K562 (cell line): Measurements from ENCODE around the gene KRR1. TPM values are rescaled to one million over a fixed set of nuclear protein-coding genes. Genes with fewer than 3 reads are reported as not detected.
A peak's percentile ranks its signal among the peaks of the same experiment; 100 is the strongest.

Source experiments
- BHLHE40 ChIP-seq: IDR thresholded peaks from 2 replicates; pipeline ENCODE4 v1.6.1; 2011; ENCODE audit warnings: low read length, improper control_type of control experiment
- CC2D1A ChIP-seq: fragments of 450-650 bp; IDR thresholded peaks from 2 replicates; pipeline ENCODE4 v1.6.1; 2017; ENCODE audit warnings: mild to moderate bottlenecking
- CEBPG ChIP-seq, 3 experiments: fragments of 200-800 bp in 1 of 3; sonication (Bioruptor generic) in 1 of 3; sonication (generic) in 1 of 3; formaldehyde crosslinking in 1 of 3; IDR thresholded peaks in 2 of 3; conservative IDR thresholded peaks in 1 of 3; 2 replicates each; pipeline versions ENCODE4 v1.6.1 to v1.8.0; 2016 to 2022; ENCODE audit warnings: missing compliant biosample characterization in 2 of 3, missing genetic modification characterization in 2 of 3, mild to moderate bottlenecking in 1 of 3, missing genetic modification reagents in 1 of 3
- DACH1 ChIP-seq: fragments of 450-650 bp; IDR thresholded peaks from 2 replicates; pipeline ENCODE4 v1.6.1; 2018; ENCODE audit not compliant: partially characterized antibody
- DNMT1 ChIP-seq: fragments of 450-650 bp; IDR thresholded peaks from 2 replicates; pipeline ENCODE4 v1.6.1; 2016; ENCODE audit warnings: antibody characterized with exemption, mild to moderate bottlenecking
- E2F5 ChIP-seq: sonication (generic); formaldehyde crosslinking; IDR thresholded peaks from 2 replicates; pipeline ENCODE4 v1.8.0; 2022; ENCODE audit warnings: mild to moderate bottlenecking, missing genetic modification reagents
- HBP1 ChIP-seq: fragments of 450-650 bp; formaldehyde crosslinking; IDR thresholded peaks from 2 replicates; pipeline ENCODE4 v1.4.0; 2022; ENCODE audit warnings: missing genetic modification characterization
- HDAC6 ChIP-seq: IDR thresholded peaks from 2 replicates; pipeline ENCODE4 v1.6.1; 2012; ENCODE audit warnings: low read depth, mild to moderate bottlenecking, control low read depth, inconsistent platforms, low read length, moderate library complexity
- HMG20B ChIP-seq: fragments of 250-450 bp; sonication (Bioruptor Pico); IDR thresholded peaks from 2 replicates; pipeline ENCODE4 v1.5.0; 2021; ENCODE audit warnings: mild to moderate bottlenecking
- NONO ChIP-seq, 2 experiments: fragments of 200-400 bp in 1 of 2; fragments of 450-650 bp in 1 of 2; formaldehyde crosslinking in 1 of 2; IDR thresholded peaks; 2 replicates each; pipeline ENCODE4 v1.6.1; 2017; ENCODE audit warnings: low read depth in 2 of 2, mild to moderate bottlenecking in 2 of 2, moderate library complexity in 2 of 2, low read length in 1 of 2
- NR2F6 ChIP-seq: fragments of 450-650 bp; formaldehyde crosslinking; IDR thresholded peaks from 2 replicates; pipeline ENCODE4 v1.4.0; 2020; ENCODE audit warnings: mild to moderate bottlenecking
- NR3C1 ChIP-seq: sonication (generic); formaldehyde crosslinking; IDR thresholded peaks from 2 replicates; pipeline ENCODE4 v1.8.1; 2022; ENCODE audit warnings: missing genetic modification reagents
- POLR2B ChIP-seq: fragments of 450-650 bp; IDR thresholded peaks from 2 replicates; pipeline ENCODE4 v1.6.1; 2018; ENCODE audit warnings: low read depth; ENCODE audit not compliant: partially characterized antibody
- PTBP1 ChIP-seq: fragments of 200-400 bp; formaldehyde crosslinking; IDR thresholded peaks from 2 replicates; pipeline ENCODE4 v1.6.1; 2017; ENCODE audit warnings: low read depth, low read length
- YY1 ChIP-seq, 3 experiments: IDR thresholded peaks; 2 replicates each; pipeline ENCODE4 v1.6.1; 2011; ENCODE audit warnings: low read length in 2 of 3, mild to moderate bottlenecking in 2 of 3, moderate library complexity in 2 of 3, borderline replicate concordance in 1 of 3, control low read depth in 1 of 3, low read depth in 1 of 3; ENCODE audit not compliant: insufficient read depth in 3 of 3, insufficient replicate concordance in 2 of 3, control insufficient read depth in 1 of 3, insufficient read length in 1 of 3; ENCODE audit errors: extremely low read depth in 1 of 3
- ZNF699 ChIP-seq: fragments of 250-450 bp; sonication (Bioruptor Pico); IDR thresholded peaks from 2 replicates; pipeline ENCODE4 v1.8.0; 2021; ENCODE audit warnings: mild to moderate bottlenecking, moderate library complexity; ENCODE audit not compliant: insufficient replicate concordance
- ZNF717 ChIP-seq: fragments of 250-450 bp; sonication (Bioruptor Pico); IDR thresholded peaks from 2 replicates; pipeline ENCODE4 v1.5.0; 2021
- polyA plus RNA-seq, 8 experiments: library from polyadenylated mRNA; depleted of rRNA in 4 of 8; stranded (reverse) in 5 of 8; unstranded in 3 of 8; fragments of >200 nt; fragmentation: Nextera tagmentation in 2 of 8; fragmentation: Illumina TruSeq in 1 of 8; extraction: Ambion mirVana in 2 of 8; extraction: Trizol in 1 of 8; gene quantifications; 2 replicates each; pipeline versions ENCODE4 v1.2.1 to v1.2.3, GENCODE V29; 2011 to 2014; ENCODE audit warnings: inconsistent platforms in 1 of 8, missing spikeins in 1 of 8
- total RNA-seq, 7 experiments: library from RNA; depleted of rRNA in 6 of 7; stranded (reverse); fragments of >200 nt in 6 of 7; fragmentation: Illumina TruSeq in 2 of 7; extraction: Trizol in 2 of 7; gene quantifications; 2 replicates each; pipeline versions ENCODE4 v1.2.1 to v1.2.3, GENCODE V29; 2011 to 2021; ENCODE audit warnings: low replicate concordance in 1 of 7
- TF ChIP-seq, protein P1 (sequence below): fragments of 450-650 bp; IDR thresholded peaks from 2 replicates; pipeline ENCODE4 v1.6.1; 2016
- TF ChIP-seq, protein P2 (sequence below), 3 experiments: fragments of 200-800 bp in 1 of 3; fragments of 250-450 bp in 1 of 3; fragments of 450-650 bp in 1 of 3; sonication (Bioruptor Pico) in 1 of 3; sonication (Bioruptor generic) in 1 of 3; formaldehyde crosslinking in 1 of 3; IDR thresholded peaks; 2 replicates each; pipeline versions ENCODE4 v1.6.1 to v1.8.0; 2016 to 2022; ENCODE audit warnings: mild to moderate bottlenecking in 2 of 3, missing genetic modification characterization in 2 of 3, missing compliant biosample characterization in 1 of 3, moderate library complexity in 1 of 3

Gene KRR1
- total and polyA plus RNA-seq, 9 of the 15 experiments (the other 6 are each of a cell fraction or from before 2014, with no cell fraction given), result 42.6 to 102 (median 61.0) TPM

GRCh38 chr12:75511116-75512048 lies at the start of gene KRR1 (continued):
- TF ChIP-seq YY1 (IDR thresholded peaks at IDR 0.05; ENCODE audit: borderline replicate concordance in 1 of 3, control insufficient read depth in 1 of 3, extremely low read depth in 1 of 3, insufficient read depth in 3 of 3, insufficient read length in 1 of 3, insufficient replicate concordance in 2 of 3, low read depth in 1 of 3, low read length in 2 of 3), result peak; percentile 68 to 96 (median 91)
- TF ChIP-seq ZNF699 (CRISPR knock-in tag), result no peak
- no peak for TF ChIP-seq ZNF717
- no peak for TF ChIP-seq NR3C1 (CRISPR knock-in tag)
- TF ChIP-seq E2F5 (CRISPR knock-in tag), result no peak; the same call in 1 of the 2 replicates
- TF ChIP-seq, protein P1, sequence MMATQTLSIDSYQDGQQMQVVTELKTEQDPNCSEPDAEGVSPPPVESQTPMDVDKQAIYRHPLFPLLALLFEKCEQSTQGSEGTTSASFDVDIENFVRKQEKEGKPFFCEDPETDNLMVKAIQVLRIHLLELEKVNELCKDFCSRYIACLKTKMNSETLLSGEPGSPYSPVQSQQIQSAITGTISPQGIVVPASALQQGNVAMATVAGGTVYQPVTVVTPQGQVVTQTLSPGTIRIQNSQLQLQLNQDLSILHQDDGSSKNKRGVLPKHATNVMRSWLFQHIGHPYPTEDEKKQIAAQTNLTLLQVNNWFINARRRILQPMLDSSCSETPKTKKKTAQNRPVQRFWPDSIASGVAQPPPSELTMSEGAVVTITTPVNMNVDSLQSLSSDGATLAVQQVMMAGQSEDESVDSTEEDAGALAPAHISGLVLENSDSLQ, result peak; percentile 83
- peak; percentile 85 for TF ChIP-seq CC2D1A
- TF ChIP-seq CEBPG (CRISPR knock-in tag; IDR thresholded peaks at IDR 0.05), result no peak
- TF ChIP-seq CEBPG (tag; conservative IDR thresholded peaks at IDR 0.05 in 1 of 2, IDR thresholded peaks at IDR 0.05 in 1 of 2), result peak in 1 of 2 experiments; percentile 64; a peak in 2 of 4 replicates
- no peak for TF ChIP-seq HMG20B
- TF ChIP-seq DACH1, result no peak
- peak; percentile 35; the same call in 1 of the 2 replicates for TF ChIP-seq BHLHE40
- TF ChIP-seq, protein P2, sequence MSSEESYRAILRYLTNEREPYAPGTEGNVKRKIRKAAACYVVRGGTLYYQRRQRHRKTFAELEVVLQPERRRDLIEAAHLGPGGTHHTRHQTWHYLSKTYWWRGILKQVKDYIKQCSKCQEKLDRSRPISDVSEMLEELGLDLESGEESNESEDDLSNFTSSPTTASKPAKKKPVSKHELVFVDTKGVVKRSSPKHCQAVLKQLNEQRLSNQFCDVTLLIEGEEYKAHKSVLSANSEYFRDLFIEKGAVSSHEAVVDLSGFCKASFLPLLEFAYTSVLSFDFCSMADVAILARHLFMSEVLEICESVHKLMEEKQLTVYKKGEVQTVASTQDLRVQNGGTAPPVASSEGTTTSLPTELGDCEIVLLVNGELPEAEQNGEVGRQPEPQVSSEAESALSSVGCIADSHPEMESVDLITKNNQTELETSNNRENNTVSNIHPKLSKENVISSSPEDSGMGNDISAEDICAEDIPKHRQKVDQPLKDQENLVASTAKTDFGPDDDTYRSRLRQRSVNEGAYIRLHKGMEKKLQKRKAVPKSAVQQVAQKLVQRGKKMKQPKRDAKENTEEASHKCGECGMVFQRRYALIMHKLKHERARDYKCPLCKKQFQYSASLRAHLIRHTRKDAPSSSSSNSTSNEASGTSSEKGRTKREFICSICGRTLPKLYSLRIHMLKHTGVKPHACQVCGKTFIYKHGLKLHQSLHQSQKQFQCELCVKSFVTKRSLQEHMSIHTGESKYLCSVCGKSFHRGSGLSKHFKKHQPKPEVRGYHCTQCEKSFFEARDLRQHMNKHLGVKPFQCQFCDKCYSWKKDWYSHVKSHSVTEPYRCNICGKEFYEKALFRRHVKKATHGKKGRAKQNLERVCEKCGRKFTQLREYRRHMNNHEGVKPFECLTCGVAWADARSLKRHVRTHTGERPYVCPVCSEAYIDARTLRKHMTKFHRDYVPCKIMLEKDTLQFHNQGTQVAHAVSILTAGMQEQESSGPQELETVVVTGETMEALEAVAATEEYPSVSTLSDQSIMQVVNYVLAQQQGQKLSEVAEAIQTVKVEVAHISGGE (CRISPR knock-in tag; IDR thresholded peaks at IDR 0.05), result peak; percentile 93 to 100 (median 99)
- no peak for TF ChIP-seq HBP1 (CRISPR knock-in tag)
- TF ChIP-seq NONO (IDR thresholded peaks at IDR 0.05; ENCODE audit: low read depth in 2 of 2, low read length in 1 of 2), result no peak
- TF ChIP-seq POLR2B, result peak; percentile 78
- no peak for TF ChIP-seq DNMT1
- no peak for TF ChIP-seq NR2F6 (CRISPR knock-in tag)
- TF ChIP-seq PTBP1, result no peak
- TF ChIP-seq HDAC6, result no peak
